ENCODE results near the gene GSTA2.
"Not testable (repeated sequence)": the region's sequence is repeated elsewhere in the genome, so short reads cannot be mapped to it uniquely, and the experiment has no call there.

GSTA2 gene

GRCh38 chr6:52726741-52727535 lies 36.3 kb downstream of the GSTA2 start:
- in situ Hi-C loops (cut with MboI; ENCODE audit: low sequenced_read_pairs), result no loop called here

DNA sequence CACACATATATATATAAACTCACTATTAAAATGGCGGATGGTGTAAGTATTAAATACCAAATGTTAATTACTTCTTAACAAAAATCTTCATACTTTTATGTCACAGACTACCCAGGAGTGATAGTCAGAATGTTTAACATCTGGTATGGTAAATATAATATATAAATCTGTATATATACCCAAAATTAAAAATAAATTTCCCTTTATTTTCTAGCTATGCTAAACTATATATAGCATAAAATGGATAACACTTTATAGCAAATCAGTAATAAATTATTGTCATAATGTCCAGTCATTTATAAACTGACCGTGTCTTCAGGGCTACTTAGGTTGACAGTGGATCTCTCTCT lies 37.1 kb downstream of the GSTA2 start:
- in situ Hi-C loops (cut with MboI; ENCODE audit: low sequenced_read_pairs), result no loop called here

DNA sequence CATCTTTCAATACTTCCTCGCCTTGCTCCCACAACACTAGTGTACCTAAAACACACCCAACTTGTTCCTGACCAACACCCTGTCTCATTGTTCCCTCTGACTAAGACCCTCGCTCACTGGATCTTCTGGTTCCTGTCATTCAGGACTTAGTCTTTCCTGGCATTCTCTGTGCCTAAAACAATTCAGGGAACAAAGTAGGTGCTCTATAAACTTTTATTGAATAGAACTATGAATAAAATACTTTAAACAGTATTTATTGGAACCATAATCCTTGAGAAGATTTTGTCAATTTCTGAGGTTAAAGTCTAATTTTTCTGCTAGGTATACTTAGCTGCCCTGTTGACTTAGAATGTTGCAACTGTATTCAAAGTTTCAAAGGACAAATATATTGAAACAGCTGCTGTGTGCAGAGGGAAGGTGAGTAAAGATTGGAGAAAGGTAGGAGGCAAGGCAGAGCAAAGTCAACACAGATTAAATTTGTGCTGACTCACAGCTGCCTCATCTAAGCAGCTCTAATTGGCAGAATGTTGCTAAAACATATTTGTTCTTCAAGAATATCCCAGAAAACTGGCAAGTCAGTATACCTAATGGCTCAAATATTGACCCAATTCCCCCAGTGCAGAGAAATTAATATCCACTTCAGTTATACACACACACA lies 37.6 kb downstream of the GSTA2 start:
- in situ Hi-C loops (cut with MboI; ENCODE audit: low sequenced_read_pairs), result no loop called here

DNA sequence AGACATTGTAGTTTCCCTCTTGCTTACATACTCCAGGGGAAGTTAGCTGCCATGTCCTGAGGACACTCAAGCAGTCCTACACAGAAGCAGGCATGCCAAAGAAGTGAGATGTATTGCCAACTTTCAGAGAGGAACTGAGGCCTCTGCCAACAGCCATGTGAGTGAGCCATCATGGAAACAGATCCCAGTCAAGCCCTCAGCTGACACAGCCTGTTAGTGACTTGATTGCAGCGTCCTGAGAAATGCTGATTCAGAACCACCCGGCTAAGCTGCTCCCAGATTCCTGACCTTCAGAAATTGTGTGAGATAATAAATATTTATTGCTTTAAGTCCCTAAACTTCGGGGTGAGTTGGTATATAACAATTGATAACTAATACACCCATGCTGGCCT lies 38.1 kb downstream of the GSTA2 start:
- in situ Hi-C loops (cut with MboI; ENCODE audit: low sequenced_read_pairs), result no loop called here

GRCh38 chr6:52724406-52725121 lies 38.7 kb downstream of the GSTA2 start:
- in situ Hi-C loops (cut with MboI; ENCODE audit: low sequenced_read_pairs), result no loop called here

DNA sequence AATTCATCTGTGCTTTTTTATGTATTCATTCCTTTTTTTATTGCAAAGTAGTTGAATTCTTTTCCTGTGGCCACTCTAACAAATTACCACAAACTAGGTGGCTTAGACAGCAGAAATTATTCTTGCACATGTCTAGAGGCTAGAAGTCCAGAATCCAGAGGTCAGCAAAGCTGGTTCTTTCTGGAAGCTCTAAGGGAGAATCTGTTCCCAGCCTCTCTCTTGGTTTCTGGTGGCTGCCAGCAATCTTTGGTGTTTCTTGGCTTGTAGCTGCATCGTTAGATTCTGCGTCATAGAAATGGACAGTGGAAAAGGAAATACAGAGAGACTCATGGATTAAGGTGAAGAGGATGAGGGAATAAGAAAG lies 39.3 kb downstream of the GSTA2 start:
- in situ Hi-C loops (cut with MboI; ENCODE audit: low sequenced_read_pairs), result no loop called here

- in situ Hi-C loops (cut with MboI; ENCODE audit: low sequenced_read_pairs), result no loop called here
These were observed 43.0 kb downstream of the GSTA2 start for GRCh38 chr6:52720321-52720720.

- in situ Hi-C loops (cut with MboI; ENCODE audit: low sequenced_read_pairs), result no loop called here
These were observed 44.7 kb downstream of the GSTA2 start for GRCh38 chr6:52718550-52718949.

DNA sequence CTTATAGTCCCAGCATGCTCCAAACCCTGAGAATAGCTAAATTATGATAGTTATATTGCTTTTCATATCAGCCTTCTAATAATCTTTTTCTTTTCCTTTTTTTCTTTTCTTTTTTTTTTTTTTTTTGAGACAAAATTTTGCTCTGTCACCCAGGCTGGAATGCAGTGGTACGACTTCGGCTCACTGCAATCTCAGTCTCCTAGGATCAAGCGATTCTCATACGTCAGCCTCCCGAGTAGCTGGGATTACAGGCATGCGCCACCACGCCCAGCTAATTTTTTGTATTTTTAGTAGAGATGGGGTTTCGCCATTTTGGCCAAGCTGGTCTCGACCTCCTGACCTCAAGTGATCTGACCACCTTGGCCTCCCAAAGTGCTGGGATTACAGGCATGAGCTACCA lies 48.5 kb downstream of the GSTA2 start:
- in situ Hi-C loops (cut with MboI; ENCODE audit: low sequenced_read_pairs), result not testable (repeated sequence)

DNA sequence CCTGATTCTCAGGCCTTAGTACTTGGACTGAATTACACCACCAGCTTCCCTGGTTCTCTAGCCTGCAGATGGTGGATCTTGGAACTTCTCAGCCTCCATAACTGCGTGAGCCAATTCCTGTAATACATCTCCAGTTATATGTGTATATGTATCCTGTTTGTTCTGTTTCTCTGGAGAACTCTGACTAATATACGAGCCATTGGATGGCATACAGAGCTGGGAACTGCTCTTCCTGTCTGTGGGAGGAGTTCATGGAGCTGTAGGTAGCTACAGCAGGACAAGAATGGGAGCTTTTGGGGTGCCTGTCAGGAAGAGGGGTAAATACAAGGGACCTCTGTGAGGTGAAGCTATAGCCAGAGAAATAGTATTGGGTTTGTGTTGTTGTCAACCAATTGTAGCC lies 51.1 kb downstream of the GSTA2 start:
- in situ Hi-C loops (cut with MboI; ENCODE audit: low sequenced_read_pairs), result no loop called here

DNA sequence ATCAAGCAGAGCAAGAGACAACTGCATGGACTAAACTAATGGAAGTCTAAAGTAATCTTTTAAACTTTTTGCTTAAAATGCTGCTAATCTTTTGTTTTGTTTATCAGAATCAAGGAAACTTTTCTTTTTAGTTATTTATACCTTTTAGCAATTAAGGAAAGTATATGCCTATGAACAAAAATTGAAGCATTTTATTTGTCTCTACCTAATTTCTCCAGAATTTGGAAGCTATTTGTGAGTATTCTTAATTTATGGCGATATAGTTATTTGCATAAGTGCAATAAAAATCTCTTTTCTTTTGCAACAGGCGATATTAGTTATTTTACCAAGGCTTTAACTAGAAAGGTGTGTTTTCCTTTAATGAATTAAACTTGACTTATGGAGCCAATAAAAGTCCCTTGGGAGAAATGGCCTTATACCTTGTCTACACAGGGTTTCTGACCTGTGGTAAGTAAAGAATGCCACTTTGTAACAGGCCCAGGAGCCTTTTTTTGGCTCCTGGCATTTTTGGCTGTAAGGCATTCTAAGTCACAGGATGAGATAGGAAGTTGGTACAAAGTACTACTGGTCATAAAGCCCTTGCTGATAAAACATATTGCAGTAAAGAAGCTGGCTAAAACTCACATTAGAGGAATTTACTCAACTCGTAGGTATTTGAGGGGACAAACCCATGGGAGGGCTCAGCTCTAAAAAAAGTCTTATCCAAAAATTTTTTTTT lies 55.2 kb downstream of the GSTA2 start:
- in situ Hi-C loops (cut with MboI; ENCODE audit: low sequenced_read_pairs), result no loop called here

DNA sequence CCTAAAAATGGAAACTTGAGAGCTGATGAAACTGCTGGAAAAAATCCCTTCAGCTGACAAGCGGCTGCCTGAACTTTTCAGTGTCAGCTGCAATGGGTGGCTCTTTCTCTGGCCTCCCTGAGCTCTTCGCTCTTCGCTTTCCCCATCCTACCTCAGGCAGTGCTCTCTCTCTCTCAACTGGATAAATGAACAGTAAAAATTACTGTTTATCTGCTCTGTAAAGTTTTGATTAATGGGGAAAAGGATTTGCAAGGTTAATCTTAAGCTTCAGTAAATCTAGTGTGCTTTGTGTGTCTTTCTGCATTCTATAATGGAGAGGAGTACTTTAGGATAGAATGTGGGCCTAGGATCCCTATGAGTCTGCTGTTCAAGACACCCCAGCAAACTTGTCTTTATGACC lies 57.3 kb downstream of the GSTA2 start:
- in situ Hi-C loops (cut with MboI; ENCODE audit: low sequenced_read_pairs), result no loop called here

GRCh38 chr6:52704781-52705502 lies 58.3 kb downstream of the GSTA2 start:
- in situ Hi-C loops (cut with MboI; ENCODE audit: low sequenced_read_pairs), result not testable (repeated sequence)

GRCh38 chr6:52704060-52704459 lies 59.2 kb downstream of the GSTA2 start:
- in situ Hi-C loops (cut with MboI; ENCODE audit: low sequenced_read_pairs), result no loop called here
